Right forelimb (tissue), 1 donor: ENCODE data around the gene FAM83C.
"Not testable (repeated sequence)": the region's sequence is repeated elsewhere in the genome, so short reads cannot be mapped to it uniquely, and the experiment has no call there.

Source experiments
- DNase-seq: peaks from one replicate; pipeline ENCODE4 v3.0.0-alpha.2; 2018

Gene FAM83C

GRCh38 chr20:35262731-35263531 lies 29.3 kb downstream of the FAM83C start:
- not testable (repeated sequence) for DNase-seq

GRCh38 chr20:35262321-35262720 lies 29.9 kb downstream of the FAM83C start:
- not testable (repeated sequence) for DNase-seq

- DNase-seq = no peak
Observed at GRCh38 chr20:35260426-35260825, 31.8 kb downstream of the FAM83C start.

- DNase-seq = no peak
Observed at GRCh38 chr20:35257175-35257909, 34.9 kb downstream of the FAM83C start.

- no peak for DNase-seq
Observed at GRCh38 chr20:35254448-35254999, 37.7 kb downstream of the FAM83C start.

- no peak for DNase-seq
Observed at GRCh38 chr20:35253010-35253409, 39.2 kb downstream of the FAM83C start.

GRCh38 chr20:35252598-35252997 lies 39.6 kb downstream of the FAM83C start:
- not testable (repeated sequence) for DNase-seq

- no peak for DNase-seq
Observed at GRCh38 chr20:35252037-35252461, 40.2 kb downstream of the FAM83C start.

- no peak for DNase-seq
Observed at GRCh38 chr20:35251613-35251940, 40.6 kb downstream of the FAM83C start.

GRCh38 chr20:35248641-35249475 lies 43.4 kb downstream of the FAM83C start:
- no peak for DNase-seq

GRCh38 chr20:35246723-35247122 lies 45.5 kb downstream of the FAM83C start:
- DNase-seq = no peak

GRCh38 chr20:35243986-35244385 lies 48.2 kb downstream of the FAM83C start:
- no peak for DNase-seq

GRCh38 chr20:35243317-35243716 lies 48.9 kb downstream of the FAM83C start:
- DNase-seq = no peak

GRCh38 chr20:35240811-35241293 lies 51.4 kb downstream of the FAM83C start:
- no peak for DNase-seq

- DNase-seq = no peak
Observed at GRCh38 chr20:35240083-35240810, 52.0 kb downstream of the FAM83C start.

- no peak for DNase-seq
Observed at GRCh38 chr20:35238735-35239134, 53.5 kb downstream of the FAM83C start.

GRCh38 chr20:35238170-35238569 lies 54.1 kb downstream of the FAM83C start:
- DNase-seq = no peak

- DNase-seq = no peak
Observed at GRCh38 chr20:35237486-35237885, 54.7 kb downstream of the FAM83C start.

- DNase-seq = no peak
Observed at GRCh38 chr20:35235881-35236280, 56.3 kb downstream of the FAM83C start.
